SJCRH30 (cell line): Measurements from ENCODE around the gene HRH3. TPM values are rescaled to one million over a fixed set of nuclear protein-coding genes. Genes with fewer than 3 reads are reported as not detected.

Experiments used
- DNase-seq, 2 experiments: peaks; one replicate each; pipeline ENCODE4 v3.0.0-alpha.2; 2015 to 2020
- H3K27ac ChIP-seq: fragments of 250-450 bp; sonication (Bioruptor Pico); 2 replicates; pipeline ENCODE4 v1.5.1; 2020; ENCODE audit warnings: mild to moderate bottlenecking, moderate library complexity
- H3K27me3 ChIP-seq: fragments of 250-450 bp; sonication (Bioruptor Pico); 2 replicates; pipeline ENCODE4 v1.5.1; 2020; ENCODE audit warnings: mild to moderate bottlenecking, moderate library complexity
- H3K36me3 ChIP-seq: fragments of 250-450 bp; sonication (Bioruptor Pico); 2 replicates; pipeline ENCODE4 v1.5.1; 2020; ENCODE audit warnings: mild to moderate bottlenecking, moderate library complexity
- H3K4me1 ChIP-seq: fragments of 250-450 bp; sonication (Bioruptor Pico); 2 replicates; pipeline ENCODE4 v1.5.1; 2020; ENCODE audit warnings: mild to moderate bottlenecking, moderate library complexity
- H3K4me3 ChIP-seq: fragments of 250-450 bp; sonication (Bioruptor Pico); 2 replicates; pipeline ENCODE4 v1.5.1; 2020; ENCODE audit warnings: mild to moderate bottlenecking, moderate library complexity
- H3K9me3 ChIP-seq: fragments of 250-450 bp; sonication (Bioruptor Pico); replicated peaks from 2 replicates; pipeline ENCODE4 v1.5.1; 2020; ENCODE audit warnings: mild to moderate bottlenecking, moderate library complexity
- total RNA-seq: library from RNA; depleted of rRNA; stranded (reverse); fragments of >200 nt; shearing (Covaris generic); gene quantifications from 2 replicates; pipeline ENCODE4 v1.2.3, GENCODE V29; 2014

The HRH3 gene
- total RNA-seq, 1 experiment from 2014 or later = not detected

- Histone ChIP-seq H3K27ac (no peak overlapping the region), H3K27me3 (peaks cover 58% of the 10 kb centered on the region), H3K4me3 (no peak overlapping the region), H3K36me3 (no peaks in the 10 kb centered on the region), H3K9me3 (no peaks in the 10 kb centered on the region), H3K4me1 (peaks cover 4% of the 10 kb centered on the region)
- peak in 1 of 2 experiments; percentile 41 for DNase-seq
Measured at GRCh38 chr20:62219101-62219991, 732 bp downstream of the HRH3 start.

- H3K36me3 ChIP-seq = no peaks in the 10 kb centered on the region
- H3K9me3 ChIP-seq = no peaks in the 10 kb centered on the region
- H3K27me3 ChIP-seq = peaks cover 53% of the 10 kb centered on the region
- peaks cover 4% of the 10 kb centered on the region for H3K4me1 ChIP-seq
- H3K27ac ChIP-seq = no peak overlapping the region
- H3K4me3 ChIP-seq = no peak overlapping the region
- DNase-seq = no peak
Measured at GRCh38 chr20:62217913-62218773, 1.9 kb downstream of the HRH3 start.

GRCh38 chr20:62216636-62217566 lies 3.2 kb downstream of the HRH3 start:
- H3K36me3 ChIP-seq = no peaks in the 10 kb centered on the region
- H3K9me3 ChIP-seq = no peaks in the 10 kb centered on the region
- peaks cover 11% of the 10 kb centered on the region for H3K4me1 ChIP-seq
- no peak overlapping the region for H3K27ac ChIP-seq
- H3K27me3 ChIP-seq = peaks cover 42% of the 10 kb centered on the region
- H3K4me3 ChIP-seq = no peak overlapping the region
- no peak for DNase-seq

GRCh38 chr20:62215991-62216635 lies 4.0 kb downstream of the HRH3 start:
- H3K27me3 ChIP-seq = peaks cover 34% of the 10 kb centered on the region
- no peak overlapping the region for H3K27ac ChIP-seq
- no peaks in the 10 kb centered on the region for H3K36me3 ChIP-seq
- H3K9me3 ChIP-seq = no peaks in the 10 kb centered on the region
- no peak for DNase-seq
- H3K4me3 ChIP-seq = no peak overlapping the region
- H3K4me1 ChIP-seq = peaks cover 12% of the 10 kb centered on the region

- no peak for DNase-seq
- no peaks in the 10 kb centered on the region for H3K36me3 ChIP-seq
- H3K4me1 ChIP-seq = peaks cover 20% of the 10 kb centered on the region
- H3K9me3 ChIP-seq = no peaks in the 10 kb centered on the region
- no peak overlapping the region for H3K27ac ChIP-seq
- no peak overlapping the region for H3K4me3 ChIP-seq
- H3K27me3 ChIP-seq = peaks cover 34% of the 10 kb centered on the region
Measured at GRCh38 chr20:62215020-62215990, 4.8 kb downstream of the HRH3 start.

GRCh38 chr20:62214067-62214466 lies 6.0 kb downstream of the HRH3 start:
- H3K27me3 ChIP-seq = peaks cover 31% of the 10 kb centered on the region
- no peak for DNase-seq

GRCh38 chr20:62212299-62212698 lies 7.8 kb downstream of the HRH3 start:
- no peaks in the 10 kb centered on the region for H3K36me3 ChIP-seq
- H3K27me3 ChIP-seq = peaks cover 18% of the 10 kb centered on the region; the same call in 1 of the 2 replicates
- peak in 1 of 2 experiments; percentile 55 for DNase-seq

More at GRCh38 chr20:62214067-62214466, 6.0 kb downstream of the HRH3 start:
- peaks cover 29% of the 10 kb centered on the region for H3K4me1 ChIP-seq
- no peak overlapping the region for H3K4me3 ChIP-seq
- H3K9me3 ChIP-seq = no peaks in the 10 kb centered on the region
- H3K27ac ChIP-seq = no peak overlapping the region
- no peaks in the 10 kb centered on the region for H3K36me3 ChIP-seq

GRCh38 chr20:62211769-62212288 lies 8.2 kb downstream of the HRH3 start:
- H3K4me3 ChIP-seq = no peak overlapping the region
- peaks cover 25% of the 10 kb centered on the region for H3K4me1 ChIP-seq
- no peak overlapping the region for H3K27ac ChIP-seq
- no peaks in the 10 kb centered on the region for H3K9me3 ChIP-seq
- peaks cover 18% of the 10 kb centered on the region; the same call in 1 of the 2 replicates for H3K27me3 ChIP-seq
- no peaks in the 10 kb centered on the region for H3K36me3 ChIP-seq
- no peak for DNase-seq

More at GRCh38 chr20:62212299-62212698, 7.8 kb downstream of the HRH3 start:
- Histone ChIP-seq H3K4me1 (peaks cover 29% of the 10 kb centered on the region), H3K9me3 (no peaks in the 10 kb centered on the region), H3K27ac (no peak overlapping the region), H3K4me3 (no peak overlapping the region)

- H3K4me3 ChIP-seq = no peak overlapping the region
- H3K4me1 ChIP-seq = peaks cover 25% of the 10 kb centered on the region
- H3K9me3 ChIP-seq = no peaks in the 10 kb centered on the region
- DNase-seq = no peak
- peaks cover 16% of the 10 kb centered on the region; the same call in 1 of the 2 replicates for H3K27me3 ChIP-seq
- H3K36me3 ChIP-seq = no peaks in the 10 kb centered on the region
- H3K27ac ChIP-seq = no peak overlapping the region
Measured at GRCh38 chr20:62211216-62211615, 8.9 kb downstream of the HRH3 start.

- DNase-seq = peak; percentile 72 to 75
- H3K27me3 ChIP-seq = peaks cover 10% of the 10 kb centered on the region; the same call in 1 of the 2 replicates
- no peak overlapping the region for H3K4me3 ChIP-seq
- H3K27ac ChIP-seq = no peak overlapping the region
- H3K4me1 ChIP-seq = peaks cover 25% of the 10 kb centered on the region
- no peaks in the 10 kb centered on the region for H3K9me3 ChIP-seq
- H3K36me3 ChIP-seq = no peaks in the 10 kb centered on the region
Measured at GRCh38 chr20:62210496-62210855, 9.6 kb downstream of the HRH3 start.

GRCh38 chr20:62209850-62210495 lies 10.1 kb downstream of the HRH3 start:
- Histone ChIP-seq H3K9me3 (no peaks in the 10 kb centered on the region), H3K27ac (no peak overlapping the region), H3K4me1 (peaks cover 25% of the 10 kb centered on the region), H3K36me3 (no peaks in the 10 kb centered on the region), H3K27me3 (peaks cover 5% of the 10 kb centered on the region; the same call in 1 of the 2 replicates), H3K4me3 (no peak overlapping the region)
- peak in 1 of 2 experiments; percentile 45 for DNase-seq
